Endometrial microvascular endothelial cells (primary cell): Measurements from ENCODE around the gene TENT4A. TPM values are rescaled to one million over a fixed set of nuclear protein-coding genes. Genes with fewer than 3 reads are reported as not detected.

Source experiments
- in situ Hi-C: cut with HindIII; loops from 2 replicates; pipeline ENCODE4 v1.10.0; 2017; ENCODE audit warnings: low sequenced_read_pairs, low pct_unique_long_range_greater_than_20kb; ENCODE audit errors: inconsistent ontology term
- total RNA-seq: library from RNA; depleted of rRNA; stranded (reverse); fragments of >200 nt; gene quantifications from one replicate; pipeline ENCODE4 v1.2.3, GENCODE V29; 2015; ENCODE audit errors: inconsistent ontology term

The TENT4A gene
- total RNA-seq, 1 donor from 2014 or later: 11.5 TPM

- in situ Hi-C loops: no loop called here
Observed at GRCh38 chr5:6805841-6806240, 92.6 kb downstream of the TENT4A start.

Other genes starting within 250 kb of the TENT4A start
- 99.6 TPM for gene NSUN2, start 80.4 kb upstream of the TENT4A start, total RNA-seq
- 3.8 TPM for gene SRD5A1, start 80.0 kb upstream of the TENT4A start, total RNA-seq